RWPE2 (cell line): ENCODE measurements around the gene NALCN.

Experiments
- ATAC-seq: fragments of 200-7000 bp; cut with Tn5 transposase; 3 replicates; pipeline ENCODE4 v1.9.1; 2021; ENCODE audit warnings: low read depth
- DNase-seq: peaks from one replicate; pipeline ENCODE4 v3.0.0-alpha.2; 2020; ENCODE audit warnings: low spot score
- H3K27ac ChIP-seq: fragments of 450-650 bp; 2 replicates; pipeline ENCODE4 v1.5.1; 2017; ENCODE audit warnings: mild to moderate bottlenecking; ENCODE audit not compliant: poor library complexity, severe bottlenecking
- H3K27me3 ChIP-seq: fragments of 250-450 bp; sonication (Bioruptor Pico); 2 replicates; pipeline ENCODE4 v1.5.1; 2021; ENCODE audit warnings: mild to moderate bottlenecking, moderate library complexity; ENCODE audit not compliant: insufficient read depth, poor library complexity, severe bottlenecking
- H3K36me3 ChIP-seq: fragments of 250-450 bp; sonication (Bioruptor Pico); 2 replicates; pipeline ENCODE4 v1.5.1; 2020; ENCODE audit warnings: low read depth, mild to moderate bottlenecking, moderate library complexity
- H3K4me1 ChIP-seq: fragments of 250-450 bp; sonication (Bioruptor Pico); 2 replicates; pipeline ENCODE4 v1.5.1; 2021; ENCODE audit warnings: mild to moderate bottlenecking, moderate library complexity; ENCODE audit not compliant: insufficient read depth, poor library complexity, severe bottlenecking
- H3K4me3 ChIP-seq: fragments of 250-450 bp; sonication (Bioruptor Pico); 2 replicates; pipeline ENCODE4 v1.5.1; 2021; ENCODE audit warnings: mild to moderate bottlenecking, moderate library complexity; ENCODE audit not compliant: severe bottlenecking
- H3K9me3 ChIP-seq: fragments of 250-450 bp; sonication (Bioruptor Pico); 2 replicates; pipeline ENCODE4 v1.5.1; 2021; ENCODE audit warnings: mild to moderate bottlenecking, moderate library complexity; ENCODE audit not compliant: severe bottlenecking
- CTCF ChIP-seq: fragments of 450-650 bp; IDR thresholded peaks from one replicate; pipeline ENCODE4 v1.5.1; 2017; ENCODE audit warnings: mild to moderate bottlenecking, moderate library complexity; ENCODE audit not compliant: poor library complexity, severe bottlenecking

The NALCN gene

GRCh38 chr13:101417043-101417406 lies 717 bp upstream of the NALCN start:
- Histone ChIP-seq H3K4me3 (peak overlapping the region; percentile 95), H3K36me3 (no peaks in the 10 kb centered on the region), H3K27me3 (no peaks in the 10 kb centered on the region), H3K4me1 (peaks cover 13% of the 10 kb centered on the region), H3K9me3 (no peaks in the 10 kb centered on the region), H3K27ac (peak overlapping the region; percentile 36)
- no peak for DNase-seq
- ATAC-seq, result peak; percentile 82
- TF ChIP-seq CTCF, result no peak

DNA sequence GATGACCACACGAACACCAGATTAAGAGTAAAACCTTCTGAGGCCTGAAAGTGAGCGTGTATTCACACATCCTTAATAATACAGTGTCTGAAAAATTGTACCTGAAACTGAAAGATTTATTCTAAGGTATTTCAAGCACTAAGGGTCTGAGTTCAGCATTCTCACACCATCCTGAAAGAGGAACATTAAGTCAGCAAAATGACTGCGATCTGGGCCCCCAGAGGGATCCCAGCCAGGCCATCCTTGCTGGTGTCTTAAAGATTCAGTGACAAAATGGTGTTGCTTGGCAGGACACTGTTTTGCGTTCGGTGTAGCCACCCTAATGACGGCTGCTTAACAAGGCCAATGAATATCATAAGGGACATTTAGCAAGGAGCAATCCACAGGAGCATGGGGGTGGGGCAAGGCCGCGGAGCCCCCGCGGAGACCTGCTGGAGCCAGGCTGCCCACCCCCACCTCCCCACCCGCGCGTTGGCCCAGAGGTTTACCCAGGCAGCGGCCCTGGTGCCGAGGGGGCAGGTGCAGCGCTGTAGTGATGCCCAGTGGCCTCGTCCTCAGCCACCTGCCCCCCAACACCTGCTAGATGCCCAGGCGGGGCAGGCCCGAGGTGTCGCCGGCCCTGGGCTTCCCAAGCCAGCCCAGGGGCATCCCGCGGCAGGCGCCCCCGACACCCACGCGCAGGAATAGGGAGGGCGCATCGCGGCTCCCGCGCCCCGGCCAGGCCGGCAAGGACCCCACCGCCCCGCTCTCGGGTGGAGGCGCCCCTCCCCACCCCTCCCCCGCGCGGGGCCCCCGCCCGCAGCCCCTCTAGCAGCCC lies 742 bp downstream of the NALCN start:
- no peaks in the 10 kb centered on the region for H3K36me3 ChIP-seq
- H3K27me3 ChIP-seq, result no peaks in the 10 kb centered on the region
- no peaks in the 10 kb centered on the region for H3K9me3 ChIP-seq
- ATAC-seq, result peak; percentile 15
- H3K4me1 ChIP-seq, result peaks cover 13% of the 10 kb centered on the region
- H3K4me3 ChIP-seq, result peak overlapping the region; percentile 95
- no peak for DNase-seq
- TF ChIP-seq CTCF, result no peak
- peak overlapping the region; percentile 36 for H3K27ac ChIP-seq

DNA sequence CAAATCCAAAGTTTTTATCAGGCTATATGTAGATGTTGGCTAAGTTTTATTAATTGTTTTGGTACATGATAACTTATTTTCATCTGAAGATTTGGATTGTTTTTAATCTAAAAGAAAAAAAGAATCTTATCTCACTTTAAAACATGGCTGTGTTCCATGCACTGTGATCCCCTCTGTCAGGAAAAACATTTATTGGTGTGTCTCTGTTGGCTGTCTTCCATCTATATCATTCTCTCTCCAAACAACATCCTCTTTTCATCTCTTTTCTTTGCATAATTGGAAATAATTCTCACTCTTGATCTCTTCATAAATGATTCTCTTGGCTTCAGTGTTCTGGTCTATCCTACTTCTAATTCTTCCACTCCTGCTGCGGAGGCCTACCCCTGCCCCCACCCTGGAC lies 4.2 kb downstream of the NALCN start:
- no peak for TF ChIP-seq CTCF
- no peak overlapping the region for H3K27ac ChIP-seq
- no peak for ATAC-seq
- H3K36me3 ChIP-seq, result no peaks in the 10 kb centered on the region
- H3K4me1 ChIP-seq, result peaks cover 16% of the 10 kb centered on the region
- no peak overlapping the region for H3K4me3 ChIP-seq
- no peaks in the 10 kb centered on the region for H3K27me3 ChIP-seq
- H3K9me3 ChIP-seq, result no peaks in the 10 kb centered on the region
- DNase-seq, result no peak

GRCh38 chr13:101408992-101409656 lies 7.2 kb downstream of the NALCN start:
- no peaks in the 10 kb centered on the region for H3K36me3 ChIP-seq
- no peak overlapping the region for H3K4me3 ChIP-seq
- peaks cover 24% of the 10 kb centered on the region for H3K4me1 ChIP-seq
- DNase-seq (no peak), ATAC-seq (no peak)
- H3K9me3 ChIP-seq, result no peaks in the 10 kb centered on the region
- H3K27me3 ChIP-seq, result no peaks in the 10 kb centered on the region
- no peak overlapping the region for H3K27ac ChIP-seq
- TF ChIP-seq CTCF, result no peak

DNA sequence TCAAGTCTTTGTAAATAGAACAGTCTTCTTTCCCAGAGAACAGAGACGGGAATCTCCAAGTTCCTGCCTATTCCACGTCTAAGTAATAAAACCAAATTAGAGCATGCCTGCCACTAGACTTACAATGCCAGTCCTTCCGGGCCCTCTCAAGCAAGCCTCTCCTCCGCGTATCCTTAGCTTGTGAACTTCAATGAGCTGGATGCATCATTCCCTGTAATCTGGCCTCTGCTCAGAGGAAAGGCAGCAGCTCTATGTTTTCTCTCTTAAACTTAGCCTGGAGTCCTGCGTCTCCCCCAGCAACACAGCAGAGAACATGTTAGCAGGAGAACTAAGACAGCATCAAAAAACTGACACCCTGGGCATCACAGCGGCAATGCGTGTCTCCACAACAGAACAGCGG lies 8.2 kb downstream of the NALCN start:
- Histone ChIP-seq H3K27me3 (no peaks in the 10 kb centered on the region), H3K4me1 (peaks cover 24% of the 10 kb centered on the region), H3K27ac (peak overlapping the region; percentile 73), H3K9me3 (no peaks in the 10 kb centered on the region), H3K4me3 (no peak overlapping the region), H3K36me3 (no peaks in the 10 kb centered on the region)
- TF ChIP-seq CTCF, result no peak
- DNase-seq (no peak), ATAC-seq (no peak)
